ENCODE data around the gene EDNRA. TPM values are rescaled to one million over a fixed set of nuclear protein-coding genes. Genes with fewer than 3 reads are reported as not detected.

The EDNRA gene
- total and polyA plus RNA-seq, 9 of the 15 experiments (the other 6 are each of a cell fraction or from before 2014, with no cell fraction given): not detected

- ATAC-seq: no peak
- no TSS peak for BruUV-seq (replicated peaks)
- Histone ChIP-seq H3K27me3 (ENCODE audit: control insufficient read depth in 2 of 2, insufficient read depth in 2 of 2, low read length in 2 of 2) (peaks cover 0 to 2% of the 10 kb centered on the region in 2 experiments; a peak in 2 of 5 replicates), H3K27ac (ENCODE audit: extremely low read depth, low read depth, low read length) (no peak overlapping the region), H3K4me3 (no peak overlapping the region), H2AFZ (ENCODE audit: low read depth, low read length) (no peak overlapping the region), H4K20me1 (replicated peaks; ENCODE audit: control insufficient read depth, insufficient read depth, low read length) (no peaks in the 10 kb centered on the region), H3K9me1 (ENCODE audit: control insufficient read depth, insufficient read depth, low read length) (no peaks in the 10 kb centered on the region), H3K4me2 (ENCODE audit: insufficient read depth, low read length) (no peak overlapping the region), H3K9ac (ENCODE audit: insufficient read depth in 1 of 2, low read depth in 2 of 2, low read length in 2 of 2) (no peak overlapping the region), H3K36me3 (ENCODE audit: control insufficient read depth, insufficient read depth, low read length) (no peaks in the 10 kb centered on the region), H3K79me2 (ENCODE audit: control insufficient read depth, insufficient read depth, low read length) (no peaks in the 10 kb centered on the region), H3K4me1 (replicated peaks in 1 of 2; ENCODE audit: control insufficient read depth in 2 of 2, insufficient read depth in 2 of 2, low read length in 2 of 2) (no peaks in the 10 kb centered on the region), H3K9me3 (replicated peaks; ENCODE audit: control insufficient read depth, insufficient read depth, low read depth, low read length) (no peaks in the 10 kb centered on the region)
- TF ChIP-seq SNRNP70 (optimal IDR thresholded peaks at IDR 0.05; ENCODE audit: low read depth, low read length): no peak
- no peak for TF ChIP-seq SMAD1 (IDR thresholded peaks at IDR 0.05; ENCODE audit: low read depth, low read length, partially characterized antibody)
- TF ChIP-seq ZNF184 (CRISPR knock-in tag; IDR thresholded peaks at IDR 0.05): no peak
- no peak for TF ChIP-seq MEIS2 (IDR thresholded peaks at IDR 0.05; ENCODE audit: partially characterized antibody)
- no peak for TF ChIP-seq ZFX (CRISPR knock-in tag; IDR thresholded peaks at IDR 0.05)
- intact Hi-C loops (cut with micrococcal nuclease) (no loop called here), in situ Hi-C loops (cut with MboI) (no loop called here)
- no peak for FAIRE-seq
- WGBS (ENCODE audit: insufficient coverage, low coverage, missing lambda C conversion rate): 3% methylated on average over 5 of the region's 5 CpGs
- DNase-seq (ENCODE audit: extremely low read depth in 1 of 4, low spot score in 3 of 4): no peak
- POLR2A ChIA-PET: no interaction called here
- CTCF ChIA-PET (ENCODE audit: low intra/inter-chr PET ratio): no interaction called here
Measured at GRCh38 chr4:147571036-147571770, 90.3 kb downstream of the EDNRA start.

GRCh38 chr4:147576084-147576483, 95.2 kb downstream of the EDNRA start:
- no peak for DNase-seq (ENCODE audit: extremely low read depth in 1 of 4, low spot score in 3 of 4)
- H4K20me1 ChIP-seq (replicated peaks; ENCODE audit: control insufficient read depth, insufficient read depth, low read length): no peaks in the 10 kb centered on the region
- no peak overlapping the region for H3K27ac ChIP-seq (ENCODE audit: extremely low read depth, low read depth, low read length)
- FAIRE-seq: no peak
- ATAC-seq: no peak
- H3K79me2 ChIP-seq (ENCODE audit: control insufficient read depth, insufficient read depth, low read length): no peaks in the 10 kb centered on the region
- ChIA-PET POLR2A (interaction anchor here (0.8 kb wide), 1 partner anchor 10 kb away, joined by 3 read pairs; no protein-coding TSS in a partner anchor), CTCF (ENCODE audit: low intra/inter-chr PET ratio) (no interaction called here)
- 0% methylated on average over 3 of the region's 3 CpGs for WGBS (ENCODE audit: insufficient coverage, low coverage, missing lambda C conversion rate)
- H3K9me1 ChIP-seq (ENCODE audit: control insufficient read depth, insufficient read depth, low read length): no peaks in the 10 kb centered on the region
- H3K36me3 ChIP-seq (ENCODE audit: control insufficient read depth, insufficient read depth, low read length): no peaks in the 10 kb centered on the region
- peaks cover 0 to 2% of the 10 kb centered on the region in 2 experiments; a peak in 1 of 5 replicates for H3K27me3 ChIP-seq (ENCODE audit: control insufficient read depth in 2 of 2, insufficient read depth in 2 of 2, low read length in 2 of 2)
- in situ Hi-C loops (cut with MboI): loop anchor here (25.0 kb wide), 1 partner anchor 564 kb away; no protein-coding TSS in a partner anchor
- no peak overlapping the region for H3K4me2 ChIP-seq (ENCODE audit: insufficient read depth, low read length)
- no peaks in the 10 kb centered on the region for H3K9me3 ChIP-seq (replicated peaks; ENCODE audit: control insufficient read depth, insufficient read depth, low read depth, low read length)
- no peak for TF ChIP-seq TFE3 (CRISPR knock-in tag; IDR thresholded peaks at IDR 0.05)
- no peaks in the 10 kb centered on the region for H3K4me1 ChIP-seq (replicated peaks in 1 of 2; ENCODE audit: control insufficient read depth in 2 of 2, insufficient read depth in 2 of 2, low read length in 2 of 2)
- no peak overlapping the region for H3K9ac ChIP-seq (ENCODE audit: insufficient read depth in 1 of 2, low read depth in 2 of 2, low read length in 2 of 2)
- intact Hi-C loops (cut with micrococcal nuclease): loop anchor here (5.0 kb wide), 1 partner anchor 404 kb away; no protein-coding TSS in a partner anchor
- H2AFZ ChIP-seq (ENCODE audit: low read depth, low read length): no peak overlapping the region
- H3K4me3 ChIP-seq: no peak overlapping the region
- BruUV-seq (replicated peaks): no TSS peak
